Glomerular visceral epithelial cell (primary cell): ENCODE measurements around the gene TMEM266.

Source experiments
- DNase-seq: peaks from one replicate; pipeline ENCODE4 v3.0.0-alpha.2; 2016; ENCODE audit errors: extremely low spot score

Gene TMEM266

GRCh38 chr15:76239786-76240185, 180.0 kb downstream of the TMEM266 start:
- DNase-seq = no peak

GRCh38 chr15:76245072-76245610, 185.4 kb downstream of the TMEM266 start:
- no peak for DNase-seq

- DNase-seq = no peak
These were observed 191.9 kb downstream of the TMEM266 start for GRCh38 chr15:76251717-76252116.

- no peak for DNase-seq
These were observed 192.5 kb downstream of the TMEM266 start for GRCh38 chr15:76252249-76252648.

- no peak for DNase-seq
These were observed 194.1 kb downstream of the TMEM266 start for GRCh38 chr15:76253691-76254473.
